Measurements from ENCODE around the gene PDE4D.
A peak's percentile ranks its signal among the peaks of the same experiment; 100 is the strongest.
"Not testable (repeated sequence)": the region's sequence is repeated elsewhere in the genome, so short reads cannot be mapped to it uniquely, and the experiment has no call there.

PDE4D gene

DNA sequence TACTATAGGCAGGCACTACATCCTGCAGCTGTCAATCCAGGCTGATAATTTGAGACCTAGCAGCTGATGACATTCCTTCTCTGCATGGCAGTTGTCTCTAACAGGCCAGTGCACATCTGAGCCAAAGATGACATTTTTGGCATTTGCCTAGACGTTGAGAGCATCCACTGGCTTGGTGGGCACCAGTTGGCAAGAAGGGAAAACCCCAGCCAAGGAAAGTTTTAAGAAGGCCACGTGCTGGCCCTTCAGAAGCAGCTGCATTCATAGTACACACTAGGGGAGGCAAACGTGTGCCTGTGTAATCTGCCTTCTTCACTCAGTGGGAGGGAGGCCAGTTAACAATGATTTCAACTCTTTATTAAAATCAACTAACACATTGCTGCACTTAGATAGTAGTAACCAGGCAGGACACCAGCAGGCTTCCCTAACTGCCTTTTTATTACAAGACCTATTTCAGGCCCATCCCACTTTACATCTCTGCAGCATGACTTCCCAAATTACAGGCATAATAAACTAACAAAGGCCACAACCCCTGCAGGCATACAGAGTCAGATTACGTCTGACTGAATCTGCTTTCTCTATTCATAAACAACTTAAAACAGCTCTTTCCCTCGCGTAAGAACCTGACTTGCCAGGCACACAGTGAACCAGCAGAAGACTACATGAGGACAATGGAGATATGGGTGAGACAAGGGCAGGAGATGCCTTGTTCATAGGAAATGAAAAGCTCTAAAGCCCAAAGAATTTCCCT, 576.3 kb downstream of the PDE4D start:
- peak; percentile 55 for DNase-seq

DNA sequence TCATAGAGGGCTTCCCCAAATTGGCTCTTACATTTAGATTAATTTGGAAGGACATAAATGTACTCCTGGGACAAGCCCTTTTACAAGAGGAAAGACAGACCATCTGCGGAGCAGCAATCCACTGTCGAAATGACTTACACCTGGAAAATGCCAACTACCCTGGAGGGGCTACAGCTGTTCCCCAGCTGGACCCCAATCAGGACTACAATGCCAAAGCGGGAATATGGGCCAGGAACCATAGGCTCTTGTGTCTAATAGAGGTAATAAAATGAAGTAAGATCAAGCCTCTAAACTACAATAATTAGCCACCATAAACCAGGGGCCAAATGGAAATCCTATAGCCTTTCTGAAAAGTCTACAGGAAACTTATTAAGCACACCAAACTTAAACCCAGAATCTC, 581.3 kb downstream of the PDE4D start:
- DNase-seq = no peak

GRCh38 chr5:59308685-59309084, 584.8 kb downstream of the PDE4D start:
- DNase-seq = not testable (repeated sequence)

DNA sequence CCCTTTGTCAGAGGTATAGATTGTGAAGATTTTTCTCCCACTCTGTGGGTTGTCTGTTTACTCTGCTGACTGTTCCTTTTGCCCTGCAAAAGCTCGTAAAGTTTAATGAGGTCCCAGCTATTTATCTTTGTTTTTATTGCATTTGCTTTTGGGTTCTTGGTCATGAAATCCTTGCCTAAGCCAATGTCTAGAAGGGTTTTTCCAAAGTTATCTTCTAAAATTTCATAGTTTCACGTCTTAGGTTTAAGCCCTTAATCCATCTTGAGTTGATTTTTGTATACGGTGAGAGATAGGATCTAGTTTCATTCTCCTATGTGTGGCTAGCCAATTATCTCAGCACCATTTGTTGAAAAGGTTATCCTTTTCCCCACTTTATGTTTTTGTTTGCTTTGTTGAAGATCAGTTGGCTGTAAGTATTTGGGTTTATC, 590.2 kb downstream of the PDE4D start:
- DNase-seq = not testable (repeated sequence)

GRCh38 chr5:59302509-59302908, 591.0 kb downstream of the PDE4D start:
- DNase-seq = not testable (repeated sequence)

- DNase-seq = no peak
These were observed 591.8 kb downstream of the PDE4D start for GRCh38 chr5:59301727-59302126.

DNA sequence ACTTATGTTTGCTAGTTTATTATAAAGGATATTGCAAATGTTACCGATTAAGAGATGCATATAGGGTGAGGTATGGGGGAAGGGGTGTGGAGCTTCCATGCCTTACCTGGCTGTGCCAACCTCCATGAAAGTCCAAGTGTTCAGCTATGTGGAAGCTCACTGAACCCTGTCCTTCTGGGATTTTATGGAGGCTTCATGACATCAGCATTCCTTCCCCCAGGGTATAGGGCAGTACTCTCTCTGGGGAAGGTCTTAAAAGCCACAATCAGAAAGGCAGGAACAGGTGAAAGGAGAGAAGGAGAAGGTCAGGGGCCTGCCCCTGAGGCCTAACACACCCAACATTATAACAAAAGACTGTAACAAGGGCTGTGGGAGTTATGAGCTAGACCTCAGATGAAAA, 592.6 kb downstream of the PDE4D start:
- no peak for DNase-seq

- no peak for DNase-seq
These were observed 594.5 kb downstream of the PDE4D start for GRCh38 chr5:59299006-59299405.

DNA sequence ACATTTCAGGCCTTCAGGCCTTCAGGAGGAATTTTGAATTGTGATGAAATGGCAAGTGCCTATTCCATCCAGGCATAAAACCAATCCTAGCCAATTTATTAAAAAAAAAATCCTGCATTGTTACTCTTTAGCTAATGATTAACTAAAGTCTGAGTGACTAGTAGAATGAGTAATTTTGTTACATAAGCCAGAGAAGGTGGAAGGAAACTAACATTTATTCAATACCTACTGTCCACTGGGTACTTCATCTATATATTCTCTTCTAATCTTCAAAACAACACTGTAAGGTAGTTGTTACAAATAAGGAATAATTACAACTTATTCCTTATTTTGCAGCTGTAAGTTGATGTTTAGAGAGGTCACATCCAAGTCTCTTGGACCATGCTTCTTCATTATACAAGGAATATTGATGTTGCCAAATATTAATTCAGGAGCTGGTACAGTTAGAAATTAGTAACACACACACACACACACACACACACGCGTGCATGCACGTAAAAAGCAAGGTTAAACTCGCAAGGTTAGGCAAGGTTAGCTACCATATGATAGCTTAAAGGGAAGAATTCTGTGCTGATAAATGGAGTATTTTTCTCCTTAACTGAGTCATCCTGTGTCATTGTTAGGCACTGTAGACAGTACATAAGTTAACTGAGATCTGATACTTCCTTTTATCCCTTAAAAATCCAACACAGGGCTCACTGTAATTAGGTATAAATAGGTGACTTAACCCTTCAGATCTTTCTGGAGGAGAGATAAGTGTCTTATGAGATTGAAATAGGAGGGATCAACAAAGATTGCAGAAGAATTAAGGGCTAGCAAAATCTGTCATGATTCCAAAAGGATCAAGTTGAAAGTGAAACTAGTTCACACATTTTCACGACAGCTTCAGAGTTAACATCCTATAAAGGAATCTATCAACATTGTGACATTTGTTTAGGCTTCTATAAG, 596.9 kb downstream of the PDE4D start:
- no peak for DNase-seq

- no peak for DNase-seq
These were observed 599.8 kb downstream of the PDE4D start for GRCh38 chr5:59293700-59294099.

DNA sequence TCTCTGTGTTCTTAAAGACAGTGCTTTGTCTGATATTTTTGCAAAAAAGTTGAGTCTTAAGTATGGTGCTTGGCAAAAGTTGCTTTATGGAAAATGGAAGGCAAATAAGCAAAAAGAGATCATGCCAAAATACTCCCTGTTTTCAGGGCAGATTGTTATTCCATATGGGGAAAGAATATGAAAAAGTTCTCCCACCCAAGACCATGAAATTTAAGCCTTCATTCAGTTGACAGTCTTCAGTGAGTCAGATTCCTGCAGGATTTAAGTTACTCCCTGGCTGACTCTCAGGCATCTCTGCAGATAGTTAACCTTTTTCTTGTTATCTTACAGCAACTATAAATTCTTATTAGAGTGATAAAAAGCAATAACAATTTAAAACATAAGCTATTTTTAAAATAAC, 601.6 kb downstream of the PDE4D start:
- DNase-seq = no peak

- DNase-seq = no peak
These were observed 605.6 kb downstream of the PDE4D start for GRCh38 chr5:59287884-59288283.

DNA sequence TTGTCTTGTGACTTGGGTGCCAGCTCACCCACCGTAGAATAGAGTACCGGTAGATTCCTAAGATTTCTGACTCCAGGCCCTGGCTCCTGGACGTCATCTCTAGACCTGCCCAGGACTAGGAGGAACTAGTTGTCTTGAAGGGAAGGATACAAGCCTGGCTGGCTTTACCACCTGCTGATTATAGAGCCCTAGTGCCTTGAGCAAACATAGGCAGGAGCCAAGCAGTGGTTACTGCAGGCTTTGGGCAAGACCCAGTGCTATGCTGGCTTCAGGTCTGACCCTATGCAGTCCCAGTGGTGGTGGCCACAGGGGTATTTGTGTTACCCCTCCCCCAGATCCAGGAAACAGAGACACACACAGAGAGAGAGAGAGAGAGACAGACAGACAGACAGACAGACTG, 606.2 kb downstream of the PDE4D start:
- no peak for DNase-seq

DNA sequence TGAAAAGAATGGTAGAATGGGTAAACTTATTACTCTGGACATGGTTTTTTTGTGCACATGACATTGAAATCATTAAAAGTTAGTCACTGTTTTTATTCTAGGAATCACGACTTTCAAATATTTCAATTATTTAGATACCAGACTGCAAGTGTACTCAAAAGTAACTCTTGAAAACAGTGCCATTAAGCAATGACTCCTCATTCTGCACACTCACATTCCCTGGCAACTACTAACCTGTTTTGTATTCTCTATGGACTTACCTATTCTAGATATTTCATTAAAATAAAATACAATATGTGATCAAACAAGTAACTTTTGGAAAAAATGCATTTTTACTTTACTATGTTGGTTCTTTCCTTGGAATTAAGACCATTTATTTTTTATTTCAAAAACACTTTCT, 607.0 kb downstream of the PDE4D start:
- no peak for DNase-seq

DNA sequence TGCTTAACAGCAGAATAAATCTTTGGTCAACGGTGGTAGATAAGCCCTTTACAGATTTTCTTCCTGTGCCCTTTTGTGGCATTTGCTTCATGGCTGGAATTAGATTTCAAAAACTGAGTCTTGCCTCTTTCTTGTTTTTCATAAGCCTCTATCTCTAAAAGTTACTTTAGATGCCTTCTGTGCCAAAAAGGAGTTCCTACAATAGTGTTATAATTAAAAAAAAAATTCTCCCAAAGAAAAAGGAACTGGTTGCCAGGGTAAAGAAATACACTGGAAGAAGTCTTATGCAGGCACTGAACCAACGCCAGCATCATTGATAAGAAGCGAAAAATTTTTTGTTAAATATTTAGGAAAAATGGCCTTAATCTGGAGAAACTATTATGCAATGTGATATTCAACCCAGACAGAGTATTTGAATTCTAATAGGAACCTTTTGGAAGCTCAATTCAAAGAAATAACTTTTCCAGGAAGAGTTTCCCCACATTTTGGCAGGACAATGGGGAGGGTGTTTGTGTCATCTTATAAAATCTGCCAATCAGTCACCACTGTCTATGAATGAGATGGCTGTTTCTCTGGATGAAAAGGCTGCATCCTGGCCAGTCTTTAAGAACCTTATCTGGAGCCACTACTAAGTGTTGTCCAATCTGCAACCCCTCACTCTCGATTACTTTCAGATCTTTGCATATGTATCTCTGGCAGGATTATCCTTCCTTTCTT, 608.1 kb downstream of the PDE4D start:
- DNase-seq = no peak

DNA sequence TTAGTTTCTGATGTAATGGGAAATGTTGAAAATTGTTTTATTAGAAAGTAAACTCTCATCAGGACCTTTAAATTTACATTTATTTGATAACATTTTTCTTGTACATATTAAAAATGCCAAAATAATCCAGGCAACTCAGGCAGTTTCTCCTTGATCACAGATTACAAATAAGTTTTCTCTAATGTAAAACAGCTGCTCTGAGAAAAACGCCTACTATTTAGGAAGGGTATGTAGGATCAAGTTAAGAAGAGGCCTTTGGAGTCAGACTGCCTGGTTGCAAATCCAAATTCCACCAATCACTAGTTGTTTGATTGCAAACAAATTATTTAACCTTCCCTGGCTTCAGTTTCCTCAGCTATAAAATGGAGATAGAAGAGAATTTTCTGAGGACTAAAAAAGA, 610.8 kb downstream of the PDE4D start:
- no peak for DNase-seq

DNA sequence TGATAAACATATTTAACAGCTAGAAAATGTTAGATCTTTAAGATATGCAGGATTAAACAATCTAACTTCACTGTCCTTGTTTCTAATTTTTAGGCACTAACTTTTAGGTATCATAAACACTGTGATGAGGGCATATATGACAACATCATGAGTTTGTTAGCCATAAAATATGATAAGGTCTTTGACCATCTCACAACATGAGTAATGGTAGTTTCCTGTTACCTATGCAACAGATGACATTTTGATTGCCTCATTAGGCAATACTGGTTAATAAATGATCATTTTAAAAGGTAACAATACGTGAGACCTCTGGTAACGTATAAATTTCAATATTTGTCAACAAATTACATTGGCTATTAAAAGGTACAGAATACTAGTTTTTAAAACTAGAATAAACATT, 613.5 kb downstream of the PDE4D start:
- DNase-seq = no peak

DNA sequence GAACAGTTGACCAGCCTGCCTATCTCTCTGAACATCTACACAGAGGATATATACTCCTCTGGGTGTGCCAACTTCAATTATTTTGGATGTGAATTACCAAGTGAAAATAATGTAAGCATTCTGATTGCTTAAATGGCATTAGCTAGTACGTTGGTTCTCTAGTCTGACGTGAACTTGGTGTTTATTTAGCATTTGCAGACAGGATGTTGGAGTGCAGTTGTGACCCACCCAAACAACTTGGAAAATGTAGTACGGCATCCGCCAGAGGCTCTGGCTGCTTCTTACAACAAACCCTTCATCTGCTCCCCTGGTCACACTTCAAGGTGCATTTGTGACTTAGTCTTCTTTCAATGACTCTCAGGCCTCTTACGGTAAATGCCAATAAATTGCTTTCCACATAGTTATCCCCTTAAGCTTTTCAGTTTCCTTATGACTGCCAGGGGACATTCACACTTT, 616.6 kb downstream of the PDE4D start:
- DNase-seq = peak; percentile 62

GRCh38 chr5:59276325-59276675, 617.2 kb downstream of the PDE4D start:
- DNase-seq = no peak

GRCh38 chr5:59275510-59276324, 617.8 kb downstream of the PDE4D start:
- peak; percentile 85 for DNase-seq

- DNase-seq = no peak
These were observed 618.4 kb downstream of the PDE4D start for GRCh38 chr5:59275170-59275509.

DNA sequence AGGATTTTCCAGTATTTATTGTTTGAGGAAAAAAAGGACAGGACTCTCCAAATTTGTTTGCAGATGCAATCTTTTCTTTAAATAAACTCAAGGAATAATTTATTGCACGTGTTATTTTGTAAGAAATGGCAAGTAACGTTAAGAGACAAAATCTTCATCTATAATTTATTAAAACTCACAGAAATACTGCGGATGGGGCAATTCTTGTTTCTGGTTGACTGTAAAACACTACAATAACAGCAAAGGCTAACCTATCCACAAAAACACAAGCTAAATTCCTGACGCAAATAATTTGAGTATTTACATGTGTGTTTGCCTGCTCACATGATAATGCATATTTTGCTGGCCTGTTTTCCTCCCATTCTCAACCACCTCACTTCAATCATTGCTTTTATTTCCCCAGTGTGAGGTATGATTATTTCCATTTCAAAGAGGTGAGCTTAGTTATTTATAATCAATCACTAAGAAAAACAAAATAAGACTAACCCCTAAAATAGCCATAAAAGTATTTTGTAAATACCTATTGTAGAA, 619.4 kb downstream of the PDE4D start:
- DNase-seq = no peak

All from femur (tissue), 1 donor.